ENCODE measurements around the gene CERS2.
A peak's percentile ranks its signal among the peaks of the same experiment; 100 is the strongest.

Gene CERS2

DNA sequence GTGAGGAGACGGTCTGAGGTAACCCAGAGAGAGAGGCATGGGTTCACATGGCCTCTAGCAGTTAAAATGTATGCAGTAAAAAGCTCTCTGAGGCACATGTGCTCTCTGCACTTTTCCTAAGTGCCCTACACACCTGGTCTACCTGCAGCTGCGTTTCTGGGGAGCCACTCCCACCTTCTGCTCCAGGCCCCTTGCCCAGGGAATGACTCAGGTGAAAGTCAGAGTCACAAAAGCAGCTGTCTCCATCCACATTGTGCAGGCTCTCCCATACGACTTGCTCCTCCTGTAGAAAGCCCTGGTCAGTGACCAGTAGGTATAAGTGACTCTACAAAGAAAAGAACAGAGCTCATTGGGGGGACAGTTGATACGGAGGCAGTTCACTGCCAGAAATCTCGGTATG lies 23.3 kb upstream of the CERS2 start:
- no peak for DNase-seq (ENCODE audit: low read depth in 2 of 2)

DNA sequence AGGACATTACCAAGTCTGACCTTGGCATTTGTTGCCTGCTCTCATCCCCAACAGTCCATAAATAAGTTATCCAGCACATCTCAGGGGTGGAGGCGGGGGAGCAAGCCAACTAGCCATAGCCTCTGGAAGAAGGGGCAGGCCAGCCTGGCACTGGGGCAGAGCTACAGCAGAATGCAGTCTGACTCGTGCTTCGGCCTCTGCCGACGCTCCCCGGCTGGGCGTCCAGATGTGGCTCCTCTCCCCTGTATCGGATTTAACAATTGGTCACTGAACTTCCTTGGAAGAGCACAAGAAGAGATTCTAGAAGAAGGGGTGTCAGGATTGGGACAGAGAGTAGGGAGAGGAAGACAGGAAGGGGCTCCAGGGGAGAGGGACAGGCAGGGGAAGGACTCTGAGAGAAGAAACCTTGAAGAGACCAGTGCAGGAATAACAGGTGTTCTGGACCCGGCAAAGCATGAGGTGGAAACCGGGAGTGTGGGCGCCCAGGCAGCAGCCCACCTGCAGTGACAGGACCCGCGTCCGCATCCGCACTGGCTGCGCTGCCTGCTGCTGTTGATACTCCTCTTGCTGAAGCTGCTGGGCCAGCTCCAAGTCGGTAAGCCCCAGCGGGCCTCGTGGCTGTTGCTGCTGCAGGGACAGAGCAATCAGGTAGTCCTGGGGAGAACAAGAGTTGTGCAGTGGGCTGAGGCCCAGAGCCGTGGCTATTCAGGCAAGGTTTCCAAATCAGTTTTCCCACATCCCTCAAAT lies 22.7 kb upstream of the CERS2 start:
- no peak for DNase-seq (ENCODE audit: low read depth in 2 of 2)

DNA sequence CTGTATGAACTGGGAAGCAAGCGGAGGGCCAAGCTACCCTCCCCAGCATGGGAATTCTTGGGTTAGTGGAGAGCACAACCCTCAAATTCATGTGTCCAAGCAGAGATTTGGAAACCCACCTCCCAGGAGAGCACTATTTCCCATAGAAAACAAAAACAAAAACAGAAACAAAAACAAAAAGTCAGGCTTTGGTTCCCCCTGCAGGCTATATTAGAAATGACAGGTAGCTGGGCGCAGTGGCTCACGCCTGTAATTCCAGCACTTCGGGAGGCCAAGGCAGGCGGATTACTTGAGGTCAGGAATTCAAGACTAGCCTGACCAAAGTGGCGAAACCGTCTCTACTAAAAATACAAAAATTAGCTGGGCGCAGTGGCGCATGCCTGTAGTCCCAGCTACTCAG lies 21.3 kb upstream of the CERS2 start:
- no peak for DNase-seq (ENCODE audit: low read depth in 2 of 2)

DNA sequence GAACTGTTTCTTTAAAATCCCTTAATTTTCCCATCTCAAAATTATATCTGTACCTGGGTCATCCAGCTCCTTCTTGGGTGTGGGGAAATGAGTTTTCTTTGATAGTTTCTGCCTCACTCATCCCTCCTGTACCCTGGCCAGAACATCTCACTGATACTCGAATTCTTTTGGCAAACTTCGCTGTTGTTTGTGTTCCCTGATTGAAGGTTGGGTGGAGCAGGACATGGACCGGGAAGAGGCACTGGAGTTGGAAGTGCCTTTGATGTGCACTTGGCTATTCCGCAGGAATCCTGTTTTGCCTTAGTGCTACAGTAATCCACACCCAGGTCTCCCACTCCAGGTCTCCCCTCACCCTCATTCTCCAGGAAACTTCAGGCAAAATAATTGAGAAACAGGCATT lies 20.8 kb upstream of the CERS2 start:
- no peak for DNase-seq (ENCODE audit: low read depth in 2 of 2)

DNA sequence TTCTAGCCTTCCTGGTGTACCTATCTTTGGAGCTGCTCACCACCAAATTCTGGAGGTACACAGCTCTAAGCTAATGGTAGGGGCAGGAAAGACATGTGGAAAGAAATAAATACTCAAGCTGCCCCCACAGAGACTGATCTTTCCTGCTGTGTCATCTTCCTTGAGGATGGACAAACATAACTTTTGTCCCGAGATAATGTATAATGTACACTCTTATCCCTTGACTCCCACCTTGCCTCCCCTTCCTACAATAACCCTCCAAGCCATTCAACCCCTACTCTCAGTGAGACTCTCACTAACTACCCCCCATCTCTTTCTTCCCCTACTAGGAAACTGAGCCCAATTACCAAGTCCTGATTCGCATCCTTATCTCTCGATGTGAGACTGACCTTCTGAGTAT lies 19.6 kb upstream of the CERS2 start:
- no peak for DNase-seq (ENCODE audit: low read depth in 2 of 2)

DNA sequence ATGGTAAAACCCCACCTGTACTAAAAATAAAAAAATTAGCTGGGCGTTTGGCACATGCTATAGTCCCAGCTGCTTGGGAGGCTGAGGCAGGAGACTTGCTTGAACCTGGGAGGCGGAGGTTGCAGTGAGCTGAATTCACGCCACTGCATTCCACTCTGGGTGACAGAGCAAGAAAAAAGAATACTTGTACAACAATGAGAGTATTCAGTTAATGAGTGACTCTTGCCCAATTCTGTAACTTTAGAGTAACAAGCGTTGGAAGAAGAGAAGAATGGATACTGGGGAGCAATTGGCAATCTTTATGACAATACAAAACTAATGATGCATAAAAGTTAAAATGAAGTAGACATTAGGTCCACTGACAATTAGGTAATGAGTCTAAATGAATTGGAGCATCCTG lies 18.0 kb upstream of the CERS2 start:
- no peak for DNase-seq (ENCODE audit: low read depth in 2 of 2)

DNA sequence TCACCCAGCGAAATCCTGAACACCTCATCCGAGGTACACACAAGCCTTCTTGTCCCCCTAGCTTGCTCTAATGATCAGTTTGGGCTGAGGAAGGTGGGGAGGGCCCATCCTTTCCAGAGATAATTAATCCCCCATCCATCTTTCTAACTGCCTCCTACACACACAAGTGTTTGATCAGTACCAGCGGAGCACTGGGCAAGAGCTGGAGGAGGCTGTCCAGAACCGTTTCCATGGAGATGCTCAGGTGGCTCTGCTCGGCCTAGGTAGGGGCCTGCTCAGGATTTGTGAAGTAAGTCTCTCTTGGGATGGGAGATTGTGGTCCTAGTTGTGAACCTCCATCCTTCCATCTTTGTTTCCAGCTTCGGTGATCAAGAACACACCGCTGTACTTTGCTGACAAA lies 13.3 kb upstream of the CERS2 start:
- DNase-seq (ENCODE audit: low read depth in 2 of 2), result no peak

DNA sequence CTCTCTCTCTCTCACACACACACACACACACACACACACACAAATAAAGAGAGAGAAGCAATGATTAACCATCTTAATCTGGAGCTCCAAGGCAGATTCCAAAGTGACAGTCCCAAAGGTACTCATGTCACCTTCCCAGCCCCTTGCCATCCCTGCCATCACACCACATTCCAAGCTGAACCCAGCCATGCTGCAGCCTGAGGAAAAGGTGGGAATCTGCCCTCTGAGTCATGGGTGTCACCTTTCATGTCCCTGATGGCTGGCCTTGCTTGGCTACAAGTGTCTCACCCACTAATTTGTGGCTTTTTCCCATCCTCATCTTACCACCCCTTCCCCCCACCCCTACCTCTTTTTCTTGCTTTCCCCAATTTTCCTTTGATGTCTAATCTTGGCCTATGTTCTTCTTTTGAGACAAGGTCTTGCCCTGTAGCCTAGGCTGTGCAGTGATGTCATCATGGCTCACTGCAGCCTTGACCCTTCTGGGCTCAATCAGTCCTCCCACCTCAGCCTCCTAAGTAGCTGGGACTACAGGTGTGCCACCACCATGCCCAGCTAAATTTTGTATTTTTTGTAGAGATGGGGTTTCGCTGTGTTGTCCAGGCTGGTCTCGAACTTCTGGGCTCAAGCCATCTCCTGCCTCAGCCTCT lies 10.7 kb upstream of the CERS2 start:
- DNase-seq (ENCODE audit: low read depth in 2 of 2), result no peak

DNA sequence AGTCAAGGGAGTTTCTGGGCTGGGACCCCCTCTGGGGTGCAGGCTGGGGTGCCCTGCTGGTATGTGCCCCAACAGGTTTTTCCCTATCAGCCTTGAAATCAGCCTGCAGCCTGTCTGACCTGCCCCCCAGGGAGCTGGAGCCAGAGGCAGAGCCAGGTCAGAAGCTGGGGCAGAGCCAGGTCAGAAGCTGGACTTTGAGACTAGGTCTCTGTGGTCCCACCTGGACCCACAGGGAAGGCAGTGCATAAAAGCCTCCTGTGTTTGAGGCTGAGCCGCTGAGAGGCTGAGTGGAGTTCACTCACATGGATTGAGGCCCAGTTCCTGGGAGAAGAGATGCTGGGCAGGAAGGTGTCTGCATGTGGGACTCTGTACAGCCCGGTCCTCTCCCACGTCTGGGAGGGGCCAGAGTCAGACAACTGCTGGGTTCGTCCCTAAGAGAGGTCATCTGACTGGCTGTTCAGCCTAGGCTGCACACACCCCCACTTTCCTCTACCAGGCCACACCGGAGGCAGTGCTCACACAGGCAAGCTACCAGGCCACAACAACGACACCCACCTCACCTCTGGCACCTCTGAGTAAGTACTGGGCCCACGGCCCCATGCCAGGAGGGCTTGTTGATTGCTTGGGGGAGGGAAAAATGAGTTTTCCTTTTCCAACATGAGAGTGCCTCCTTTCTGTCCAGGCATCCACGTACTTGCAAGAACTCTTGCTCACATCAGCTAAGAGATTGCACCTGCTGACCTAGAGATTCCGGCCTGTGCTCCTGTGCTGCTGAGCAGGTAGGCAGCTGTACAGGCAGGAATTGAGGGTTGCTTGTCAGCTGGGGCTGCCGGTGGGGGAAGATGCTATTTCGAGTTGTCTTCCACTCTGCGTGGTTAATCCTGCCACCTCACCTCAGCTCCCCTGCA lies 7.4 kb upstream of the CERS2 start, which contains the start of gene ANXA9:
ANXA9 (plus strand) TSS at position 488 of the 908 bp plus-strand sequence. CDS start 814 bp downstream, outside the sequence.
- DNase-seq (ENCODE audit: low read depth in 2 of 2), result no peak

DNA sequence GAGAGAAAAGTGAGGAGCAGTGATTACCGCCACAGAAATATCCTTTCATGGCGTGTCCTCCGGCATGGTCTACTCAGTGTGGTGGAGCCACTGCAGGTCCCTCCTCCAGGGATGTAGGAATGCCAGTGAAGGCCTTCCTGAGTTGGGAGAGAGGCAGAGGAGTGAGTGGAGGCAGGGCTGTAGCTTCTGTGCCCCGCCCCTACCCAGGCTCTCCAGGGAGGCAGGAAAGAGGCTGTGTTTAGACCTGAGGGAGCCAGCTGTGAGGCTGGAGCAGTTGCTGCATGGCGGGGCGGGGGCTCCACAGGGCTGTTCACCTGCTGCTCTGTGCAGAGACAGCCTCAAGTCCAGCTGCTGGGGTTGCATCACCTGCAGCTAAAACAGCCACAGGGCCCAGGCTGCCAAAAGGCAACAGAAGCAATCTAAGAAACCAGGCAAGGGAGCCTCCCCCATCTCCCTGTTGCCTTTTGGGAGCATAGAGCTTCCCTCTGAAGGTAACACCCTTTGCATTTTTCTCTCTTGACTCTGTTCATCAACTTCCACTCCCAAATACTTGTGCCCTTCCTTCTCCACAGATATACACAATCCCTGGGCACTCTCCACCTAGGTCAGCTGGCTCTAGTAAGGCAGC lies 6.7 kb upstream of the CERS2 start:
- no peak for DNase-seq (ENCODE audit: low read depth in 2 of 2)

DNA sequence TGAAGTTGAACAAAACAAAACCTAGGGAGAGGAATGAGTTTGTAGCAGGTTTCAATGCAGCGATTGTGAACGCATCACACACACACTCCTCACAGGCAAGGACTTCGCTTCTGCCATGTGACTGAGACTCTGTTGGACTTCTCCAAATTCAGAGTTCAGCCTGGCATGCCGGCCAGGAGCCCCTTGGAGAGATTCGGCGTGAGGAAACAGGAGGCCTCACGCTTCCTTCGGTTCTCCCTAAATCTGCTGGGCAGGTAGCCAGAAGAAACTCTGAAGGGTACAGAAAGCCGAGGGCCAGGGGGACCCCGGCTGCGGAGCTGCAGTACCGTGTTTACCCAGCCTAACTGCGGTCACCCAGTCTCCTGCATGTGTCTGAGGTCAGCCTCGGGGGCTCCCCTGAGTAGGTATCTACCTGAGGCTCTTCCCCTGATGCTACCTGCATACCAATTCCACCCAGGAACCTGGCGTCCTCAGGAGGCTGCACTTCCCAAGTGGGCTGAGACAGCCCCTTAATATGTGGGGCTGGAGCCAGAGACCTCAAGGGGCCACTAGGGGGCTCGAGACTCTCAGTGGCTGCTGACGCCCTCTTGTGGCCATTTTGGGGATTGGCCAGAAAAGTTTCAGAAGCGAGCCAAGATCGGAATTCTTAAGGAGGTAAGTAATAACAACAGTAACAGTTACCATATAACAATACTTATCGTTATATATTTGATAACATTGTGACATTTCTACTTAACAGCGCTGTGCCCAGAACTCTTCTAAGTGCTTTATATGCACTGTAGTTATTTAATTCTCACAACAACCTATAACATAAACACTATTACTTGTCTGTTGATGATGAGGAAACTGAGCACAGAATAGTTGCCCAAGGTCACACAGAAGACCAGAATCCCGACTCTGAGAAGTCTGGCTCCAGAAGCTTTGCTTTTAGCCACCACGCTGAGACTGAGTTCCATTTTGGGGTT lies 4.7 kb upstream of the CERS2 start:
- peak; percentile 57 to 72 for DNase-seq (ENCODE audit: low read depth in 2 of 2)

DNA sequence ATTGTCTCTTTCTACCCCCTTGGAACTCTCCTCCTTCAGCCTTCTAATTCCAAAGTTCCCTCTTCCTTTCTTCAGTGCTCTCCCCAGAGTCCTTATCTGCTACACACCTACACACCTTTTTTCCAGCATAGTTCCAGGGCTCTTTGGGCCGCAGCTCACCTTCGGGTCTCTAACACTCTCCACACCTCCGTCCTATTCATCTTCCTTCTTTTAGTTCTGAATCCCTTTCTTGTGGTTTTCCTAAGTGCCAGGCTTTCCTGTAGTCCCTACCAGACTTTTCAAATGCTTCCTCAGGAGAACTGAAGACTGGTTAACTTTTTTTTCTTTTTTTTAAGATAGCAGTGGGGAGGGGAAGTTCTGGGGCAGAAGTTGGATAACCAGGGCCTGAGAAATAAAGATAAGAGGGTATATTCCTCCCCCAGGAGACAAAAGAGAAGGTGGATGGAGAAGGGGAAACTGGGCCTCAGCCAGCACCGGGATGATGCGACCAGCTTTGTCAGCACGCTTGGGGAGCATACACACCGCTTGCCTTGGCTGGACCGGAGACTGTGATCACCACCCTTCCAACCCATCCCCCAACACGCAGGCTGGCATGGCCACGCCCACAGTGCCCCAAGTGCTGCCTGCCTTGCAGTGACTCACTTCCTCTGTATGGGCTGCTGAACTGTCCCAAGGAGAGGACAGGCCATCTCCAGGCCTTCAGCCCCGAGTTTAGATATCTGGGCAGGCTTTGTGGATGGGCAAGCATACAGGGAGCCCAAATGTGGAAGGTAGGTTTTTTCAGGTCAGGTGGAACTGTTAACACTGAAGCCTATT lies 2.5 kb upstream of the CERS2 start:
- DNase-seq (ENCODE audit: low read depth in 2 of 2), result peak; percentile 54 to 55

DNA sequence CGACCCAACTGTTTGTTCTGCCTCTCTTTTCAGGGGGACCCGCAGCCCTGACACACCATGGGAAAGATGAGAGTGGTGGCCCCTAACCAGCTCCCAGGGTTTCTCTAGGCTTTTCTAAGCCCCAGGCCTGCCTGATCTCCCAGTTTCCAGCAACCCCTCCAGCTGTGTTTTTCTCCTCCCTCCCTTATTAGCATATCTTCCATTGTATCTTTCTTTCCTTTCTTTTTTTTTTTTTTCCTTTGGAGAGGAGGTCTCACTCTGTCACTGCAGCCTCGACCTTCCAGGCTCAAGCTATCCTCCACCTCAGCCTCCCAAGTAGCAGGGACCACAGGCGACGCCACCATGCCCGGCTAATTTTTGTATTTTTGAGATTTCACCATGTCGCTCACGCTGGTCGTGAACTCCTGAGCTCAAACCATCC lies 1.8 kb upstream of the CERS2 start:
- no peak for DNase-seq (ENCODE audit: low read depth in 2 of 2)

DNA sequence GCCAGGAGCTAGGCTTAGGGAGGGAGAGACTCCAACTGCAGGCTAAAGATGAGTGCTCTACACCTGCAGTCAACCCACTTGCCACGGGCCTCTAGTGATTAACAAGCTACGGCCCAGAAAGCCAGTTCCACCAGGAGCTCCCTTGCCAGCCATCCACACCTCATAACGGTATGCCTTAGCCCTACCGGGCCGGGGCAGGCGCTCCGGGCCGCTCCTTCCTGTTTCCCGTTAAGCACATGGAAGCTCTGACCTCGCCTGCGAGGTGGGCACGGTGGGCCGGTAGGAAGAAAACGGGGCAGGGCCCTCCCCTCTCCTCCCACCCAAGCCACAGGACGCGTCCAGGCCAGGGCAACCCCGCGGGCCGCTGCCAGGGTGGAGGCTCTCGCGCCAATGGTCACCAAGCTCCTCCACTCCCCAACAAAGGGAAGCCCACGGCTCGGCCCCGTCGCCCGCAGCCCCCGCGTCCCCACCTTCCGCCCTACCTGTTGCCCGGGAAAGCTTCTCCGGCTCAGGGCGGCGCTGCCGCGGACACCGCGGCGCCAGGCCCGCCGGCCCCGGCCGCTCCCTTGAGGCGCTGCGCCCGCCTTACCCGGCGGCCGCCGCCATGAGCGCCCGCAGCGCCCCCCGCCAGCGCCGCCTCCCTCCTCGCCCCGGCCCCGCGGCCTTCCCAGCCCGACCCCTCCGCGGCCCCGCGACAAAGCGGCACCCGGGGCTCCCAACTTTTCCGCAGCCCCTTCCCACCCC lies 627 bp downstream of the CERS2 start:
- DNase-seq (ENCODE audit: low read depth in 2 of 2), result peak in 1 of 2 donors; percentile 17

DNA sequence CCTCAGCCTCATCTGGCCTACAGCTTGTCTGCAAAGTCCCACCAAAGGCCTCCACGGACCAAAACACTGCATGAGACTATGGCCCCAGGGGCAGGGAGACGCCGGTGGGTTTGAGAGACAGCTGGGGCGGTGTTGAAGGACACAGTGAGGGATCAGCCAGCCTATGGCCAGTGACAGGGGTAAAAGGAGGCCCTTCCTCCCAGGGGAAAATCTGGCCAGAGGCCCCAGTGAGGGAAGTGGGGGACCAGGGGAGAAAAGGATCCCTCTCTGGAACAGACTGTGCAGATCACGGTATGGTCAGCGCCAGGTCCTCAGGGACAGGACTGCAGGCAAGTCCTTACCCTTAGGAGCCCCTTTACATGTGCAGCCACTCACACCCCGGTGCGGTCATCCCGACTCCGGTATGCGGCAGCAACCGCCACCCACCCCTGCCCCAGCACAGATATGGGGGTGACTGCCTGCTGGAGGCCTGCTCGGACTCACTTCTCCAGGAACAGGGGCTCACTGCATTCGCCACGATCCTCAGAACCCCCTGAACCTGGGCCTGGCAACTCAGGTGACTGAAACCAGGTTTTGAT lies 1.3 kb downstream of the CERS2 start:
- no peak for DNase-seq (ENCODE audit: low read depth in 2 of 2)

DNA sequence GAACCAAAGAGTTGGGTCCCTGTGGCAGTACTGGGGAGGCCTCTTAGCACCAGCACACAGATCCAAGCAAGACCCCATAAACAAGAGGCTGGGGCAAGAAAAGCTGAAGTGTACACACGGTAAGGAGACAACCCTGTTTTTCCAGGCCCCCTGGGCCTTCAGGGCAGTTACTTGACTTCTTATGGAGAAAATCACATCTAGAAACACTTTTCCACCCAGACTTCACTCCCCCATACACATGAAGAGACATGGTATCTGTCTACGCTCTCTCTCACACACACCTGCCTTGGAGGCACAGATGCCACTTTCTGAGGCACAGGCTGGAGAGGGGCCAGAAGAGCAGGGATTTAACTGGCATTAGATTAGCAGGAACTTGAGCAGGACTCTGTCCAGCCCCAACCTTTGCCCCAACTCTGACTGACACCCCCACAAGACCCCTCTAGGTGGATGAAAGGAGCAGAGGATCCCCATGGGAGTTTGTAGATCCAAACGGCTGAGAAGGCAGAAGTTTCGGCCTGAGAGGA lies 2.2 kb downstream of the CERS2 start:
- DNase-seq (ENCODE audit: low read depth in 2 of 2), result no peak

DNA sequence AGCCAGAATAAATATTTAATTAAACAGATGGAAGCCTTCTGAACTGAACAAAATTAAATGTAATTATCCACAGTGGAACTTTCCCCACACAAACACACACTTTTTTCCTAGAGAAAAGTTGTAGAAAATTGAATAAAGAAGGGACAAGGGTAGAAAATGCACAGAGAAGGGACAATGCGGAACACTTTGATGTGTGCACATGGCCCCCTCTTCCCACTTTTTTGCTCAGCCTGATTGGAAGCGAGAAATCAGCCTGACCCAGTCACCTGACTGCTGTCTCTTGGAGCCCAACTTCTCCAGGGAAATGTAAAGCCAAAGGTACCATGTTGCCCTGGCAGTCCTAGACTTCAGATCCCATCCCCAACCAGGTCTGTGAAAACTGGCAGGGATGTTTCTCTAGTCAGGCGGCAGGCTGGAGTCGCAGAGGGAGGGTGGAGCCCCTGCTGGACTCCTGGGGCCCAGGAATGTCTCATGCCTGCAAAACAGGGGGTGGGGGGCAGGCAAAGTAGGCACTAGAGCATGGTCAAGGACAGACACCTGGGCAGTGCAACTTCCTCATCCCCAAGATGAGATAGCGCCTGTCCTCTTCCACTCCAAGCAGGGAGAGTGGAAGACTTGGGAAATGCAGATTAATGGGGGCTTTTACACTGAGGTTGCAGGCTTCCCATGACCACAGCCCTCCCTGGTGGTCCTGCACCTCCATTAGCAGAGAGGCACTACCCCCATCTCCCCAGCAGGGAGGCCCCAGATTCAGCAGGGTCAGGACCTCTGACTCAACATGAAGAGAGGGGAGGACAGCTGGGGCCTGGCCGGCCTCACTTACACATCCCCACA lies 2.8 kb downstream of the CERS2 start:
- no peak for DNase-seq (ENCODE audit: low read depth in 2 of 2)
